ENCODE measurements around the gene ANKS4B. TPM values are rescaled to one million over a fixed set of nuclear protein-coding genes. Genes with fewer than 3 reads are reported as not detected.

ANKS4B gene
- polyA plus RNA-seq, 1 donor (not counting 4 experiments of a cell fraction or from before 2014, with no cell fraction given): not detected

- no peak overlapping the region for H2AFZ ChIP-seq (ENCODE audit: control insufficient read depth, low read length)
- H3K27me3 ChIP-seq (ENCODE audit: control insufficient read depth, extremely low read depth, insufficient read depth, low read length): no peaks in the 10 kb centered on the region
- H3K27ac ChIP-seq (ENCODE audit: control insufficient read depth, insufficient read depth, low read length): no peak overlapping the region
- no peak overlapping the region for H3K4me2 ChIP-seq (ENCODE audit: control insufficient read depth, extremely low read depth, insufficient read depth, low read depth, low read length)
- H4K20me1 ChIP-seq (ENCODE audit: control insufficient read depth, extremely low read depth, insufficient read depth, low read length): no peaks in the 10 kb centered on the region
- no peak overlapping the region for H3K4me3 ChIP-seq (ENCODE audit: control insufficient read depth in 2 of 3, extremely low read depth in 1 of 3, insufficient read depth in 2 of 3, low read depth in 1 of 3, low read length in 3 of 3)
- DNase-seq (ENCODE audit: low read depth, low spot score): no peak
- dilution Hi-C loops (cut with MboI; ENCODE audit: extremely low pct_ligation_motif_present, low sequenced_read_pairs): no loop called here
- no peak for FAIRE-seq
- no peaks in the 10 kb centered on the region for H3K9me3 ChIP-seq (ENCODE audit: control insufficient read depth, low read depth, low read length)
- H3K9me1 ChIP-seq (ENCODE audit: control insufficient read depth, extremely low read depth, insufficient read depth, low read length): no peaks in the 10 kb centered on the region
- no peak for TF ChIP-seq CTCF (optimal IDR thresholded peaks at IDR 0.05 in 1 of 3, IDR thresholded peaks at IDR 0.05 in 1 of 3, conservative IDR thresholded peaks at IDR 0.05 in 1 of 3; ENCODE audit: extremely low read depth in 1 of 3, insufficient read depth in 2 of 3, low read length in 3 of 3)
- TF ChIP-seq EZH2 (IDR thresholded peaks at IDR 0.05; ENCODE audit: low read length): no peak
- no peak overlapping the region for H3K9ac ChIP-seq (ENCODE audit: control insufficient read depth, extremely low read depth, insufficient read depth, low read length)
- peaks cover 10% of the 10 kb centered on the region for H3K4me1 ChIP-seq (ENCODE audit: control insufficient read depth, extremely low read depth, insufficient read depth, low read length)
- H3K36me3 ChIP-seq (ENCODE audit: control insufficient read depth in 2 of 2, extremely low read depth in 1 of 2, insufficient read depth in 2 of 2, low read length in 2 of 2): no peaks in the 10 kb centered on the region
- H3K79me2 ChIP-seq (ENCODE audit: control insufficient read depth, insufficient read depth, low read length): no peaks in the 10 kb centered on the region
These were observed 43.5 kb upstream of the ANKS4B start for GRCh38 chr16:21190013-21190412.

GRCh38 chr16:21190599-21190998, 42.9 kb upstream of the ANKS4B start:
- Histone ChIP-seq H3K4me3 (ENCODE audit: control insufficient read depth in 2 of 3, extremely low read depth in 1 of 3, insufficient read depth in 2 of 3, low read depth in 1 of 3, low read length in 3 of 3) (no peak overlapping the region), H3K4me1 (ENCODE audit: control insufficient read depth, extremely low read depth, insufficient read depth, low read length) (peaks cover 10% of the 10 kb centered on the region), H3K9ac (ENCODE audit: control insufficient read depth, extremely low read depth, insufficient read depth, low read length) (no peak overlapping the region), H3K79me2 (ENCODE audit: control insufficient read depth, insufficient read depth, low read length) (no peaks in the 10 kb centered on the region), H3K36me3 (ENCODE audit: control insufficient read depth in 2 of 2, extremely low read depth in 1 of 2, insufficient read depth in 2 of 2, low read length in 2 of 2) (no peaks in the 10 kb centered on the region), H3K27me3 (ENCODE audit: control insufficient read depth, extremely low read depth, insufficient read depth, low read length) (no peaks in the 10 kb centered on the region), H3K9me1 (ENCODE audit: control insufficient read depth, extremely low read depth, insufficient read depth, low read length) (no peaks in the 10 kb centered on the region), H3K9me3 (ENCODE audit: control insufficient read depth, low read depth, low read length) (no peaks in the 10 kb centered on the region), H3K27ac (ENCODE audit: control insufficient read depth, insufficient read depth, low read length) (no peak overlapping the region), H3K4me2 (ENCODE audit: control insufficient read depth, extremely low read depth, insufficient read depth, low read depth, low read length) (no peak overlapping the region), H4K20me1 (ENCODE audit: control insufficient read depth, extremely low read depth, insufficient read depth, low read length) (no peaks in the 10 kb centered on the region), H2AFZ (ENCODE audit: control insufficient read depth, low read length) (no peak overlapping the region)
- DNase-seq (ENCODE audit: low read depth, low spot score) (no peak), FAIRE-seq (no peak)
- no peak for TF ChIP-seq EZH2 (IDR thresholded peaks at IDR 0.05; ENCODE audit: low read length)
- no peak for TF ChIP-seq CTCF (optimal IDR thresholded peaks at IDR 0.05 in 1 of 3, IDR thresholded peaks at IDR 0.05 in 1 of 3, conservative IDR thresholded peaks at IDR 0.05 in 1 of 3; ENCODE audit: extremely low read depth in 1 of 3, insufficient read depth in 2 of 3, low read length in 3 of 3)
- dilution Hi-C loops (cut with MboI; ENCODE audit: extremely low pct_ligation_motif_present, low sequenced_read_pairs): no loop called here

Measured in keratinocyte (primary cell).